Heart right ventricle (tissue), 16 donors: ENCODE measurements around the gene KCNIP2. TPM values are rescaled to one million over a fixed set of nuclear protein-coding genes. Genes with fewer than 3 reads are reported as not detected.

Source experiments
- ATAC-seq, 8 donors: fragments of 200-7000 bp; cut with Tn5 transposase; one replicate each; pipeline ENCODE4 v1.9.1; 2020; ENCODE audit warnings: mild to moderate bottlenecking in 8 of 8, moderate library complexity in 8 of 8, moderate number of reproducible peaks in 1 of 8
- DNase-seq, 2 donors: peaks; one replicate each; pipeline ENCODE4 v3.0.0-alpha.2; 2020
- H3K27ac ChIP-seq, 10 donors: fragments of 200-600 bp; sonication (generic) in 2 of 10; one replicate each; pipeline versions ENCODE4 v1.5.0 to v1.8.0; 2020 to 2022; ENCODE audit warnings: mild to moderate bottlenecking in 3 of 10
- H3K27me3 ChIP-seq, 7 donors: fragments of 200-600 bp; one replicate each; pipeline ENCODE4 v1.8.0; 2021 to 2022; ENCODE audit warnings: mild to moderate bottlenecking in 2 of 7
- H3K36me3 ChIP-seq, 9 donors: fragments of 200-600 bp; sonication (generic) in 1 of 9; one replicate each; pipeline versions ENCODE4 v1.5.0 to v1.8.0; 2020 to 2022; ENCODE audit warnings: mild to moderate bottlenecking in 2 of 9
- H3K4me1 ChIP-seq, 9 donors: fragments of 200-600 bp; sonication (generic) in 1 of 9; one replicate each; pipeline versions ENCODE4 v1.5.0 to v1.8.0; 2020 to 2022; ENCODE audit warnings: mild to moderate bottlenecking in 4 of 9
- H3K4me3 ChIP-seq, 10 donors: fragments of 200-600 bp; sonication (generic) in 2 of 10; one replicate each; pipeline versions ENCODE4 v1.5.0 to v1.8.0; 2020 to 2022; ENCODE audit warnings: mild to moderate bottlenecking in 7 of 10, moderate library complexity in 2 of 10
- H3K9me3 ChIP-seq, 11 donors: fragments of 200-600 bp in 10 of 11; sonication (generic) in 2 of 11; one replicate each; pipeline versions ENCODE4 v1.5.0 to v1.8.0; 2013 to 2022; ENCODE audit warnings: mild to moderate bottlenecking in 2 of 11, control low read depth in 1 of 11, moderate library complexity in 1 of 11
- CTCF ChIP-seq, 9 donors: fragments of 200-600 bp; sonication (generic) in 2 of 9; IDR thresholded peaks; one replicate each; pipeline versions ENCODE4 v1.5.0 to v1.8.0; 2021 to 2022; ENCODE audit warnings: antibody characterized with exemption in 9 of 9, mild to moderate bottlenecking in 5 of 9, moderate library complexity in 1 of 9
- WGBS, 2 donors: extraction: QIAGEN DNeasy Blood & Tissue Kit; methylation state at CpG; one replicate each; pipeline ENCODE4 v1.1.7; 2013; ENCODE audit warnings: inconsistent platforms in 1 of 2; 5-methylcytosine and 5-hydroxymethylcytosine counted together
- intact Hi-C, 10 donors: fragments of 100-400 bp; cut with DNase I; formaldehyde crosslinking; loops; one replicate each; pipeline versions ENCODE4 v1.11.1 to v1.14.2; 2022
- polyA plus RNA-seq, 2 donors: library from polyadenylated mRNA; stranded (reverse); fragments of 200-250 nt; gene quantifications; one replicate each; pipeline ENCODE4 v1.2.3, GENCODE V29; 2013
- total RNA-seq, 10 donors: library from RNA; stranded (reverse); fragmentation: NEBNext Ultra II Directional in 3 of 10; extraction: Animal tissue kit (Norgen Biotek cat#: 25700) in 3 of 10; gene quantifications; one replicate each; pipeline versions ENCODE4 v1.2.1 to v1.2.4, GENCODE V29; 2021 to 2023
- donor health status: Arrhythmogenic right ventricular cardiomyopathy.
- donor health status: ischemic (EF 13 %, LVEDD 7.1; RV severe dilation, severe dysfunction).
- donor health status: healthy with polysubstance abuse.
- donor health status: DM: no; HTN: yes; CAD: no.
- donor health status: DM: no; HTN: no; CAD: no.
- donor health status: ischemic (EF 25% LVEDD 6.9; RV normal size, moderate dysfunction).
- donor health status: ischemic (EF 25% LVEDD 5.7; RV mildly dilated, moderate dysfunction).
- donor health status: healthy.
- donor health status: DM: yes; HTN: yes; CAD: no.
- donor health status: Ischemic cardiomyopathy.
- donor health status: ischemic (EF 35%, LVEDD 5.7; RV mildly dilated, moderate dysfunction).
- donor health status: nonischemic (EF 11% LVEDD 7.7; RV severe dilation, severe dysfunction).
- donor health status: DM: yes; HTN: yes; CAD: no.
- donor health status: PGD.
- donor health status: ischemic (EF 29% LVEDD 5.4; RV normal size, mild dysfunction).
- donor health status: nonischemic (EF 23%, LVEDD 6.1; RV moderate dilation, normal function).

Gene KCNIP2
- total and polyA plus RNA-seq, 12 donors = 15.5 to 707 (median 251) TPM

GRCh38 chr10:101838416-101838970 is 5.1 kb downstream of the KCNIP2 start:
- ATAC-seq (peak in 1 of 8 donors; percentile 7), DNase-seq (no peak)
- 67 to 72% methylated on average over 6 of the region's 6 CpGs for WGBS, 2 donors
- Histone ChIP-seq H3K4me1 (peaks cover 10 to 66% (median 48%) of the 10 kb centered on the region in 9 donors), H3K27me3 (no peaks in the 10 kb centered on the region), H3K9me3 (no peaks in the 10 kb centered on the region), H3K27ac (peak overlapping the region in 3 of 10 donors; percentile 4 to 16 (median 5)), H3K36me3 (no peaks in the 10 kb centered on the region), H3K4me3 (no peak overlapping the region)
- no peak for TF ChIP-seq CTCF (IDR thresholded peaks at IDR 0.05)
- intact Hi-C loops = loop anchor here in 2 of 10 donors (5.0 kb wide), 2 partner anchors 174 to 234 kb away; no protein-coding TSS in a partner anchor

GRCh38 chr10:101837748-101838147 is 5.9 kb downstream of the KCNIP2 start:
- Histone ChIP-seq H3K4me3 (no peak overlapping the region), H3K4me1 (peaks cover 10 to 70% (median 46%) of the 10 kb centered on the region in 9 donors), H3K27me3 (no peaks in the 10 kb centered on the region), H3K36me3 (no peaks in the 10 kb centered on the region), H3K9me3 (no peaks in the 10 kb centered on the region), H3K27ac (peak overlapping the region in 1 of 10 donors; percentile 5)
- intact Hi-C loops = loop anchor here in 2 of 10 donors (5.0 kb wide), 2 partner anchors 175 to 235 kb away; no protein-coding TSS in a partner anchor
- DNase-seq = no peak
- WGBS, 2 donors = 79 to 83% methylated on average over 2 of the region's 2 CpGs
- no peak for ATAC-seq
- TF ChIP-seq CTCF (IDR thresholded peaks at IDR 0.05) = no peak

DNA sequence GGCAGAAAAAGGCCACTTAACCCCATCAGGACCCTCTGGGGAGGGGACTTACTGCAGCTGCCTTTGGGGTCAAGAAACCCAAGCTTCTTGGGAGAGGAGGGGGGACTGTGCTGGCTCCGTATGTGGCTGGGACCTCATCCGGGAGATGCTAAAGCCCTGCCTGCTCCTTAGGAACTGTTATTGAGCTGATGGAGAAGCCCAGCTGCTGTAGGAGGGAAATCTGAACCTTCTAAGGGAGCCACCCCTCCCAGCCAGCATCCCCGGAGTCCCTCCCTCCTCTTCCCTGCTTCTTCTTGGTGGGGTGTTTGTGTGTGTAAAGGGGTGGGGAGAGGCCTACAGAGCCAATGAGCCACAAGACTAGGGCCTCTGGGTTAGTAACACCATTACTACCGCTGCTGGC is 8.2 kb downstream of the KCNIP2 start:
- no peaks in the 10 kb centered on the region for H3K36me3 ChIP-seq
- no peaks in the 10 kb centered on the region for H3K27me3 ChIP-seq
- H3K4me1 ChIP-seq = peaks cover 10 to 63% (median 46%) of the 10 kb centered on the region in 9 donors
- DNase-seq (no peak), ATAC-seq (no peak)
- H3K27ac ChIP-seq = no peak overlapping the region
- H3K9me3 ChIP-seq = no peaks in the 10 kb centered on the region
- intact Hi-C loops = loop anchor here in 2 of 10 donors (5.0 kb wide), 2 partner anchors 177 to 237 kb away; no protein-coding TSS in a partner anchor
- no peak overlapping the region for H3K4me3 ChIP-seq
- 81 to 82% methylated on average over 4 of the region's 4 CpGs for whole genome bisulfite sequencing, 2 donors
- no peak for TF ChIP-seq CTCF (IDR thresholded peaks at IDR 0.05)

DNA sequence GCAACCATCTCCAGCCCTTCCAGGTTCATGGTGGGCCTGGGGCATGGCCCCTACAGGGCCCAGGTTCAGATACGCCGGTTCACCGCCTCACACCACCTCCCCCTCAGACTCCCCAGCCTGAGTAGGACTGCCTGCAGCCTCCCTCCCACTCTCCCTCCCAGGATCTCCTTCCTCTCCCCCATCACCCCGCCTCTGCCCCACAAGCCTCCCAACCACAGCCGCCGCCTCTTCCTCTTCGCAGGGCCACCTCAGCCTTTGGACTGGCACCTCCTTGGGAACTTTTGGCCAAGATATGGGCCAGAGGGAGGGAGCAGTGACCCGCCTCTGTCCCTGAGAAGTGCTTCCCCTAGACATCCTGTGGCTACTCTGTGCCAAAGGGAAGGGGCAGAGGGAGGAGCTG is 9.3 kb downstream of the KCNIP2 start:
- Histone ChIP-seq H3K4me1 (peaks cover 5 to 60% (median 42%) of the 10 kb centered on the region in 9 donors), H3K9me3 (no peaks in the 10 kb centered on the region), H3K27ac (no peak overlapping the region), H3K4me3 (no peak overlapping the region), H3K27me3 (no peaks in the 10 kb centered on the region), H3K36me3 (no peaks in the 10 kb centered on the region)
- ATAC-seq (no peak), DNase-seq (peak in 1 of 2 donors; percentile 35)
- TF ChIP-seq CTCF (IDR thresholded peaks at IDR 0.05) = no peak
- WGBS, 2 donors = 78 to 80% methylated on average over 8 of the region's 8 CpGs
- intact Hi-C loops = no loop called here
